Gastrocnemius medialis (tissue), 4 donors: Measurements from ENCODE around the gene VRK2. TPM values are rescaled to one million over a fixed set of nuclear protein-coding genes. Genes with fewer than 3 reads are reported as not detected.

Experiments
- ATAC-seq, 2 donors: fragments of 150-250 bp; one replicate each; pipeline ENCODE4 v1.9.1; 2016
- DNase-seq, 2 donors: peaks; one replicate each; pipeline ENCODE4 v3.0.0-alpha.2; 2019
- H3K27ac ChIP-seq, 4 donors: fragments of 200-600 bp; sonication (generic); 1 replicate in 1 of 4; 2 replicates in 3 of 4; pipeline ENCODE4 v1.5.1; 2016 to 2018; ENCODE audit warnings: mild to moderate bottlenecking in 2 of 4, moderate library complexity in 1 of 4
- H3K27me3 ChIP-seq, 3 donors: fragments of 200-600 bp; sonication (generic) in 2 of 3; 1 replicate in 1 of 3; 2 replicates in 2 of 3; pipeline versions ENCODE4 v1.5.1 to v1.6.0; 2016 to 2019; ENCODE audit warnings: mild to moderate bottlenecking in 1 of 3, moderate library complexity in 1 of 3
- H3K36me3 ChIP-seq, 2 donors: fragments of 200-600 bp; sonication (generic) in 1 of 2; one replicate each; pipeline ENCODE4 v1.5.1; 2017 to 2018
- H3K4me1 ChIP-seq, 2 donors: fragments of 200-600 bp; sonication (generic) in 1 of 2; one replicate each; pipeline ENCODE4 v1.5.1; 2016 to 2017; ENCODE audit warnings: mild to moderate bottlenecking in 2 of 2
- H3K4me3 ChIP-seq, 4 donors: fragments of 200-600 bp; sonication (generic) in 3 of 4; 1 replicate in 1 of 4; 2 replicates in 3 of 4; pipeline ENCODE4 v1.5.1; 2016 to 2019; ENCODE audit warnings: mild to moderate bottlenecking in 2 of 4
- H3K9me3 ChIP-seq, 3 donors: fragments of 200-600 bp; sonication (generic) in 2 of 3; 1 replicate in 1 of 3; 2 replicates in 2 of 3; pipeline ENCODE4 v1.5.1; 2016 to 2019
- CTCF ChIP-seq, 5 experiments: fragments of 450-650 bp in 3 of 5; fragments of 200-600 bp in 2 of 5; sonication (generic) in 2 of 5; IDR thresholded peaks in 4 of 5; conservative IDR thresholded peaks in 1 of 5; 1 replicate in 4 of 5; 2 replicates in 1 of 5; pipeline ENCODE4 v1.5.1; 2016 to 2019; ENCODE audit warnings: antibody characterized with exemption in 5 of 5, mild to moderate bottlenecking in 3 of 5, moderate library complexity in 3 of 5
- POLR2A ChIP-seq, 2 donors: fragments of 450-650 bp; IDR thresholded peaks; one replicate each; pipeline ENCODE4 v1.6.1; 2017; ENCODE audit warnings: antibody characterized with exemption in 2 of 2, mild to moderate bottlenecking in 2 of 2, moderate library complexity in 2 of 2
- in situ Hi-C, 4 donors: fragments of 200-750 bp; cut with MboI; loops; one replicate each; pipeline versions ENCODE4 v1.15.0 to v1.8.0; 2017; ENCODE audit warnings: low sequenced_read_pairs in 4 of 4
- intact Hi-C: fragments of 100-400 bp; cut with DNase I; formaldehyde crosslinking; loops from one replicate; pipeline ENCODE4 v1.15.1; 2023; ENCODE audit warnings: low total_unique reads
- total RNA-seq, 4 donors: library from RNA; depleted of rRNA; stranded (reverse); fragments of >200 nt; gene quantifications; one replicate each; pipeline versions ENCODE4 v1.1.0 to v1.2.3, GENCODE V29; 2016

The VRK2 gene
- total RNA-seq, 4 donors from 2014 or later, result 12.3 to 24.5 (median 21.2) TPM

GRCh38 chr2:58194458-58194857 lies 147.9 kb downstream of the VRK2 start:
- intact Hi-C loops, result no loop called here
- H3K9me3 ChIP-seq, result no peaks in the 10 kb centered on the region
- H3K27ac ChIP-seq, result no peak overlapping the region
- DNase-seq, result no peak
- no peak for TF ChIP-seq CTCF (IDR thresholded peaks at IDR 0.05 in 4 of 5, conservative IDR thresholded peaks at IDR 0.05 in 1 of 5)
- no peak for TF ChIP-seq POLR2A (IDR thresholded peaks at IDR 0.05)
- H3K36me3 ChIP-seq, result no peaks in the 10 kb centered on the region
- ATAC-seq, result no peak
- no peaks in the 10 kb centered on the region for H3K4me1 ChIP-seq
- in situ Hi-C loops, result no loop called here
- no peak overlapping the region for H3K4me3 ChIP-seq
- H3K27me3 ChIP-seq, result no peaks in the 10 kb centered on the region

GRCh38 chr2:58195662-58196061 lies 149.1 kb downstream of the VRK2 start:
- ATAC-seq (no peak), DNase-seq (no peak)
- no peaks in the 10 kb centered on the region for H3K27me3 ChIP-seq
- TF ChIP-seq CTCF (IDR thresholded peaks at IDR 0.05 in 4 of 5, conservative IDR thresholded peaks at IDR 0.05 in 1 of 5) (no peak), POLR2A (IDR thresholded peaks at IDR 0.05) (no peak)
- no peak overlapping the region for H3K27ac ChIP-seq
- in situ Hi-C loops (no loop called here), intact Hi-C loops (no loop called here)
- no peak overlapping the region for H3K4me3 ChIP-seq
- H3K36me3 ChIP-seq, result no peaks in the 10 kb centered on the region
- no peaks in the 10 kb centered on the region for H3K9me3 ChIP-seq
- H3K4me1 ChIP-seq, result no peaks in the 10 kb centered on the region

- H3K27me3 ChIP-seq, result no peaks in the 10 kb centered on the region
- no peak overlapping the region for H3K4me3 ChIP-seq
- no peaks in the 10 kb centered on the region for H3K9me3 ChIP-seq
- no peaks in the 10 kb centered on the region for H3K36me3 ChIP-seq
- in situ Hi-C loops, result no loop called here
- intact Hi-C loops, result no loop called here
- TF ChIP-seq POLR2A (IDR thresholded peaks at IDR 0.05) (no peak), CTCF (IDR thresholded peaks at IDR 0.05 in 4 of 5, conservative IDR thresholded peaks at IDR 0.05 in 1 of 5) (no peak)
- ATAC-seq (no peak), DNase-seq (no peak)
- H3K27ac ChIP-seq, result no peak overlapping the region
- H3K4me1 ChIP-seq, result no peaks in the 10 kb centered on the region
Measured at GRCh38 chr2:58197894-58198293, 151.3 kb downstream of the VRK2 start.

- in situ Hi-C loops, result no loop called here
- no peaks in the 10 kb centered on the region for H3K36me3 ChIP-seq
- no peak for ATAC-seq
- H3K27me3 ChIP-seq, result no peaks in the 10 kb centered on the region
- no peaks in the 10 kb centered on the region for H3K9me3 ChIP-seq
- no peak overlapping the region for H3K27ac ChIP-seq
- no peaks in the 10 kb centered on the region for H3K4me1 ChIP-seq
- no peak for DNase-seq
- no peak overlapping the region for H3K4me3 ChIP-seq
- no peak for TF ChIP-seq CTCF (IDR thresholded peaks at IDR 0.05 in 4 of 5, conservative IDR thresholded peaks at IDR 0.05 in 1 of 5)
- no peak for TF ChIP-seq POLR2A (IDR thresholded peaks at IDR 0.05)
- intact Hi-C loops, result no loop called here
Measured at GRCh38 chr2:58202404-58202803, 155.8 kb downstream of the VRK2 start.

GRCh38 chr2:58203018-58203417 lies 156.4 kb downstream of the VRK2 start:
- no peaks in the 10 kb centered on the region for H3K27me3 ChIP-seq
- no peak overlapping the region for H3K4me3 ChIP-seq
- H3K9me3 ChIP-seq, result no peaks in the 10 kb centered on the region
- intact Hi-C loops (no loop called here), in situ Hi-C loops (no loop called here)
- no peaks in the 10 kb centered on the region for H3K36me3 ChIP-seq
- no peak for DNase-seq
- no peak for ATAC-seq
- no peaks in the 10 kb centered on the region for H3K4me1 ChIP-seq
- no peak overlapping the region for H3K27ac ChIP-seq
- no peak for TF ChIP-seq POLR2A (IDR thresholded peaks at IDR 0.05)
- TF ChIP-seq CTCF (IDR thresholded peaks at IDR 0.05 in 4 of 5, conservative IDR thresholded peaks at IDR 0.05 in 1 of 5), result no peak
